NCI-H1105 treated with DMSO at 0.1 percent for 48 hours (cell line): ENCODE measurements around the gene SRI.
"Not testable (repeated sequence)": the region's sequence is repeated elsewhere in the genome, so short reads cannot be mapped to it uniquely, and the experiment has no call there.

Source experiments
- DNase-seq: peaks from one replicate; lab custom pipeline; 2025; lab: John Stamatoyannopoulos, UW

The SRI gene, protein sequence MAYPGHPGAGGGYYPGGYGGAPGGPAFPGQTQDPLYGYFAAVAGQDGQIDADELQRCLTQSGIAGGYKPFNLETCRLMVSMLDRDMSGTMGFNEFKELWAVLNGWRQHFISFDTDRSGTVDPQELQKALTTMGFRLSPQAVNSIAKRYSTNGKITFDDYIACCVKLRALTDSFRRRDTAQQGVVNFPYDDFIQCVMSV

DNA sequence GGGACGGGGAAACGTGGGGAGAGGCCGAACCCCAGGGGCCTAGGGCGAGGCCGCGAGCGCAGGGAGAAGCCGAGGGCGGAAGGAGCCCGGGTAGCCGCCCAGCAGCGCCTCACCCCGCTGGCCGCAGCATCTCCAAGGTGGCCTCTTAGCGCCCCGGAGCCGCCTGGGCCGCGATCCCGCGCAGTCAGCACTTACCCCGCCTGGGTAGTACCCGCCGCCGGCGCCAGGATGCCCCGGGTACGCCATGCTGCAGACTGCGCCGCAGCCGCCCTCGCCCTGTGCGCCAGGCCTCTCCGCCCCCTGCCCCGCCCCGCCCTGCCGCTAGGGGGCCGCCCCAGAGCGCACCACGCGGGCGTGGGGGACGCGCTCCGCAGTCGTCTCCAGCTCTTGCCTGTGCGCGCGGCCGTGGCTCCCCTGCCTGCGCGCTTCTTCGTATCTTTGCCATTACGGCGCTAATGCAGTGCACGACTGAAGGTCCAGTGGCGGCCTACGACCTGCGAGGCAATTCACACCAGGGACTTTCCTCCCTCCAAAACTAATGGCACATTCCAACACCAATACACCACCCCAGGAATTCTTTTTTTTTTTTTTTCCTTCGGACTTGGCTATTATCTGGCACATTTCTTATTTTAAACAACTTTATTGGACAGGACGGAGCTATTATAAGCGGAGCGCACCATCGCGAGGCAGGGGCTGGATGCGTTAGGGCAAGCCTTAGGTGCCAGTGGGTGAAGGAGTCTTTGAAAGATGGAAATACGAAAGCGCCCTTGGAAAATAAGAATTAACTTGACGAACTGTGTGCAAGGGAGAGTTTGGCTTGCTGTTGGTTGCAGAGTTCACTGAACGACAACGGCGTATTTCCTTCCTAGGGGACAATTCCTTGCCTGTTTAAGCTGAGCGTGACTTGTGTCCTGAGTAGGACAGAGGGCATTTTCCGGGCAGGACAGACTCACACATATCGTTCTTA, at the start of gene SRI:
SRI (minus strand) TSS at position 258 of the 967 bp plus-strand sequence; CDS start at position 246, 12 bp downstream.
- DNase-seq: peak; percentile 79

DNA sequence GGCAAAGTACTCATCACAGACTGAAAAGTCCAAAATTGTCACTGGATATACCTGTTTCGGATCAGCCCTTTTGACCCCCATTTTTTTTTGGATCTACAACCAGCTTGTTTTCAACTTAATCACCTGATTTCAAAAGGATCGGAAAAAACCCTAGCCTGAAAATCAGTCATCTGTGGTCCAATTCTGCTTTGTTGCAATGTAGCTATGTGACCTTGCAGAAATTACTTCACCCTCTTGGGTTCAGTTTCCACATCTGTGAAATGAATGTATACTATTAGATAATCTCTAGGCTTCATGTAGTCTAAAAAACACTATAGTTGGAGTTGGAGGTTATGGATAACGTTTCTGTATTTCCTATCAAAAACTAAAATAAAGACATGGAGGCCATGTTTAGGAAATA, 49.7 kb upstream of the SRI start:
- DNase-seq: no peak

- DNase-seq: no peak
These were observed 49.0 kb upstream of the SRI start for GRCh38 chr7:88268858-88269257.

DNA sequence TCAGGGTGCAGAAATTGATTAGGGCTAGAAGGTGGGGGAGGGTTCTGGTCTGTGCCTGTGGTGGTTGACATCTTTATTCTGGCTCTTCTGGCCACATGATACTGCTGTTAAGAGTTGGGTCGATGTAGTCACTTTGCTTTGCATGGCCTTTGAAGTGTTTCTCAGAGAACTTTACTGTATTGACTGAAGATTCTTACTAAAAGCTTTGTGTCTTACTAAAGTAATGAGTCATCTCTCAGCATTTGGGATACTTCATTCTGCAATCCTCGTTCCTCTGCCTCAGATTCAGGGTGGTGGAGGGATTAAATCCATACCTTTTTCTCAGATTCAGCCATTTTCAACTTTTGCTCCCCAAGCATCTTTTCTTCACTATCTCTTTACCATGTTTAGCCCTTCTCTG, 48.2 kb upstream of the SRI start:
- no peak for DNase-seq

DNA sequence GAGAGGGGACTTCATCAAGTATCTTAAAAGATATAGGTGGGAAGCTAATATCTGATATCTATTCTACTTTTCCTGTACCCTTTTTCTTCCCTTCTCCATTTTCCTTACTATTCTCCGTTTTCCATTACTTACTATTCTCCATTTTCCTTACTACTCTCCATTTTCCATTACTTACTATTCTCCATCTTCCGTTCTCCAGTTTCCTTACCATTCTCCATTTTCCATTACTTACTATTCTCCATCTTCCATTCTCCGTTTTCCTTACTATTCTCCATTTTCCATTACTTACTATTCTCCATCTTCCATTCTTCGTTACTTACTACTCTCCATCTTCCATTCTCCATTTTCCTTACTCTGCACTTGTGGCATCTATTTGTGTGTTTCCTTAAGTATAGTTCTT, 47.6 kb upstream of the SRI start:
- no peak for DNase-seq

- not testable (repeated sequence) for DNase-seq
These were observed 45.1 kb upstream of the SRI start for GRCh38 chr7:88264987-88265386.

GRCh38 chr7:88262562-88262961, 42.7 kb upstream of the SRI start:
- no peak for DNase-seq

- no peak for DNase-seq
These were observed 40.9 kb upstream of the SRI start for GRCh38 chr7:88260719-88261118.

DNA sequence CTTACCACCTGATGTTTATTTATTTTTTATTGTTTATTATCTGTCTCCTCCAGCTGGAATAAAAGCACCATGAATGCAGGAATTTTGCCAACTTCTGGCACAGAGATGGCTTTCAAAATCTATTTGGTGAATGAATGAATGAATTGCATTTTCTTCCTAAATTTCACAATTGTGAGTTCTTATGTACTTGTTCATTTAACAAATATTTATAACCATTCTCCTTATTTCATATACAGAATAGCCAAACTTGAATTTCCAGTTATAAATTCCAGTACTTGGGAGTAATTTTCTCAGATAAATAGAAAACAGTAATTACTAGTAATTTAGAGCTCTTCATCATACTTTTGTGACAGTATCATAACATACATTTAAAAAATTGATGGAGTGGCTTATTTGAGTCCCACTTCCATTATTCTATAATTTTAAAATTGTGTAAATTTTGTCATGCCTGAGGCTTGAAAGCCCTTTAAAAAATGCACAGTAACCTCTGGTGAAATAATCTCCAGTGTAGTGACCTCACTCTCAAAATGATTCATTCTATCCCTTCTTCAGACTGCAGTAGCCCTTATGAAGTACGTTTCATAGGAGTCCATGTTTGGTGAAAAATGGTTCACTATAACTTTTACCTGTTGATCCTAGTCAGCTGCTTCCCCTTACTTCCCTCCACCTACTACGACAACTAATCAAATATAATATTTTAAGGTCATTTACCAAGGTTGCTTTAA, 40.0 kb upstream of the SRI start:
- DNase-seq: no peak

DNA sequence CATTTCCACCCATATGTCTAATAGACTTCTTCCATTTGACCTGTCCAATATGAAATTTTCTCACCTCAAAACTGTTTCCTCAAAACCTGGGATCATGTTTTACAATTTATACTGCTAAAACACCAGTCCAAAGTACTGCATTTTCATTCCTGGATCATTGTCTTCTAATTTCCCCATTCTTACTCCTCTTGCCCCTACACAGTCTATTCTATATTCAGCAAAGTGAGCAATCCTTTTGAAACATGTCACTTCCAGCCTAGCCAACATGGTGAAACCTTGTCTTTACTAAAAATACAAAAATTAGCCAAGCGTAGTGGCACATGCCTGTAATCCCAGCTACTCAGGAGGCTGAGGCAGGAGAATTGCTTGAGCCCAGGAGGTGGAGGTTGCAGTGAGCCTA, 38.5 kb upstream of the SRI start:
- not testable (repeated sequence) for DNase-seq

DNA sequence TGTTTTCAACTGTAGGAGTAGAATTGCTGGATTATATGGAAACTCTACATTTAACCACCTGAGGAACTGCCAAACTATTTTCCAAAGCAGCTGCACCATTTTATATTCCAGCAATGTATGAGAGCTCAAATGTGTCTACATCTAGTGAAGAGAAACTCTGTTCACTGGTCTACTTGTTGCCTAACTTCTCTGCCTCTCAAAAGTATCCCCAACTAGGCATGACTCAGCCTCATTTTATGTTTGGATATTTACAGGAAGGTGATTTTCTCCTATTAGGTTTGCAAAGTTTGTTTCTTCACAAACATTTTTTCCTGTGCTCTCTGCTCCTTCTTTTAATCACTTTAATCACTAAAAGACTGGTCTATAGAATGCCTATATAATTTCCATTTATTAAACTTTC, 37.1 kb upstream of the SRI start:
- no peak for DNase-seq

DNA sequence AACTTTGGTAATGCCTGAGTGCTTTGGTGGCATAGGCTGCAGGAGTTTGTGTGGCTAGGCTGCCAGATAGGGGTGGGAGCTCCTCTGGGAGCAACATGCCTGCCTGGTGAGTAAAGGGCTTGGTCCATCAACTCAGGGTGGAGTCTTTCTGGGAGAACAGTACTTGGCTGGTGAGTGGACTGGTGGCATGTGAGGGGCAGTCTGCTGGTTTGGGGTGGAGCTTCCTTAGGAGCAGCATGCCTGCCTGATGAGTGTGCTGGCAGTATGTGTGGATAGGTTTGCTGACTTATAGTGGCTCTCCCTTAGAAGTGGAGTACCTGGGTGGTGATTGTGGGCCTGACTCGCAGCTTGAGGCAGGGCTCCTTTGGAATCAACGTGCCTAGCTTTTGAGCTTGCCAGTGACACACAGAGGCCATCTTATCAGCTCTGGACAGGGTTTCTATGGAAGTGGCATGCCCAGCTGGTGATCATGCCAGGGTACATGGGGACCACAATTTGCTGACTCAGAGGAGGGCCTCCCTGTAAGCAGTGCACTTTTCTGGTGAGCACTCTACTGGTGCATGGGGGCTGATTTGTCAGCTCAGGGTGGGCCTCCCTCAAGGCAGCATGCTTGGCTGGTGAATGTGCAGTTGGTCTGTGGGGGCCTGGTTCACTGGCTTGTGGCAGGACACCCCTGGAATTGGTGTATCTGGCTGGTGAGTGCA, 35.0 kb upstream of the SRI start:
- no peak for DNase-seq

GRCh38 chr7:88253640-88254039, 33.8 kb upstream of the SRI start:
- DNase-seq: no peak

DNA sequence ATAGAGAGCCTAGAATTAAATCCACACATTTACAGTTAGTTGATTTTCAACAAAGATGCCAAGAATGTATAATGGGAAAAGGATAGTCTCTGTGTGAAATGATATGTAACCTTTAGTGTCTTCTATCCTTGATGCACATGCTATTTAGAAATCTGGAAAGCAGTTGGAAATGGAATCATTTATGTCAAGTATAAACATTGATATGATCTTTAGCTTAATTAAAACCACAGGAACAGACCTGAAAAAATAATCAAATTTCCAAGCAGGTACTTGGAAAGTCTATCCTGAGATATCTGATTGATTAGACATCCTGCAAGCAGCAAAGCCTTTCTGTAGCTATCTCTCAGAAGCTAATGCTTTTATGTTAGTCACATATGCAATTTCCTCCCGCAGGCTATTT, 24.4 kb upstream of the SRI start:
- no peak for DNase-seq

GRCh38 chr7:88243345-88243909, 23.6 kb upstream of the SRI start:
- peak; percentile 68 for DNase-seq

DNA sequence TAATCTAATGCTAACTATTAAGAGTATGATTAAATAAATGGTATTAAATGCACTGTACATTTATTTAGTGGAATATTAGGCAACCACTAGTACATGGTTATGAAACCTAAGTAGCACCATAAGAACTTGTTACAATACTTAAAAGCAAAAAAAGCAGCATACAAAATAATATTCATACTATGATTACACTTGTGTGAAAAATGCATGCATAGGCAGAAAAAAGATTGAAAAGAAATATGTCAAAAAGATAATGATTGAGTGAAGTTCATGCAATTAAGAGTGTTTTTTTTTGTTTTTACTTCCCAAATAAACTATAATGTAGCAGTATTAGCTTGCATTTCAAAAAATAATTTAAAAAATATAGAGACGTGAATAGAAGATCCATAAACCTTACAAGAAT, 20.0 kb upstream of the SRI start:
- DNase-seq: no peak

DNA sequence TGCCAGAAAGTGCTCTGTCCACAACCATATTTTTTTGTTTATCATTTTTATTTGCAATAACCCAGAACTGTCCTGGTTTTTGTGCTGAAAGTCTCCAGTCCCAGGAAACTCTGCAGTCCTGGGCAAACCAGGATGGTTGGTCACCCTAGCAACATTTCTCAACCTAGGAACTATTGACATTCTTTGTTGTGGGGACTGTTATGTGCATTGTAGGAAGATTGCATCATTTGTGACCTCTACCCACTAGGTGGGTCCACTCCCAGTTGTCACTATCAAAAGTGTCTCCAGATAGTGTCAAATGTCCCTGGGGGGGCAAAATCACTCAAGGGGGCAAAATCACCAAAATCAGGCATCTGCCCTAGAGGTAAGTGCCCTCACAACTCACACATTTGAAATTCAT, 14.0 kb upstream of the SRI start:
- no peak for DNase-seq

DNA sequence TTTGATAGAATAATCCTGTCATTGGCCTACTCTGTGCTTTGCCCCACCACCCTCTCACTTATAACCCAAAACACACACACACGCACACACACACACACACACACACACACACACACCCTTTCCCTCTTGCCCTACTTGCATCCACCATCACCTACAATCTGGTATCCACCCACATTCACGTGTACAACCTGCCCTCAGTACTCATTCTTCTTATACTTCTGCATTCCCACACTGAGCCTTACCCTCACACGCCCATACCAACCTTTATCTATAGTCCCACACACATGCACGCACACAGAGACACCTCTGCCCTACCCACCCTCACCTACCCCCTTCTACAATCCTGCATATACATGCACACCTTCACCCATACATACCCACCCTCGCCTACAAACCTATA, 10.8 kb upstream of the SRI start:
- DNase-seq: no peak

- no peak for DNase-seq
These were observed 9.6 kb upstream of the SRI start for GRCh38 chr7:88229302-88229995.

DNA sequence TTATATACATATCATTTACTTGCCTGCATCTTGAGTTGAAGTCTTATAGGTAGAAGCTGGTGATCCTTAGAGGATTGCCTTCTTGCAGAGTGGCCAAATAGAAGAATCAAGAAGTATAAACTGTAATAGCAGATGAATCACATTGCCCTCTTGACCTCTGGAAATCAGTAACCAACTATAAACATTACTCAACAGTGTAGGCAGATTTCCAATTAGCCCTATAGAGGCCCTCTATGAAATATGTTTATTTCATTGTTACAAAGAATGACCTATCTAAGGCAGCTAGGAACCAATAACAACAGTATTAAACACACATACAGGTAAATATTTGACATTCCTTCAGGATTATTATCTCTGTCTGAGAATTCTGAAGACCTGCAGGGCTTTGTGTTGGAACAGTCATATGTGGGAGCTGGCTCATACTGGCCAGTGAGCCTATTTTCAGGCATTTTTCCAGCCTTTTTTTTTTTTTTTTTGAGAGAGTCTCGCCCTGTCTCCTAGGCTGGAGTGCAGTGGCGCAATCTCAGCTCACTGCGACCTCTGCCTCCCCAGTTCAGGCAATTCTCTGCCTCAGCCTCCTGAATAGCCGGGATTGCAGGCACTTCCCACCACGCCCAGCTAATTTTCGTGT, 7.2 kb upstream of the SRI start:
- DNase-seq: no peak

GRCh38 chr7:88226201-88226600, 6.4 kb upstream of the SRI start:
- no peak for DNase-seq
